Sciatic nerve (tissue), 2 donors: ENCODE data around the gene SLC13A3. TPM values are rescaled to one million over a fixed set of nuclear protein-coding genes. Genes with fewer than 3 reads are reported as not detected.

Experiments used
- ATAC-seq: fragments of 200-7000 bp; cut with Tn5 transposase; one replicate; pipeline ENCODE4 v1.9.1; 2020; ENCODE audit warnings: mild to moderate bottlenecking, moderate library complexity
- DNase-seq: peaks from one replicate; pipeline ENCODE4 v3.0.0-alpha.2; 2020; ENCODE audit warnings: low spot score
- intact Hi-C: fragments of 100-400 bp; cut with DNase I; formaldehyde crosslinking; loops from one replicate; pipeline ENCODE4 v1.14.2; 2022
- total RNA-seq: library from RNA; stranded (reverse); fragmentation: NEBNext Ultra II Directional; extraction: Animal tissue kit (Norgen Biotek cat#: 25700); gene quantifications from one replicate; pipeline ENCODE4 v1.2.1, GENCODE V29; 2021
- donor health status: DM: no; HTN: no; CAD: no.
- donor health status: DM: no; HTN: no; CAD: no.

SLC13A3 gene
- total RNA-seq, 1 donor from 2014 or later: 21.0 TPM

GRCh38 chr20:46665602-46666001, 14.3 kb upstream of the SLC13A3 start:
- ATAC-seq (no peak), DNase-seq (no peak)
- intact Hi-C loops: no loop called here

- intact Hi-C loops: no loop called here
- DNase-seq: no peak
- ATAC-seq: no peak
These were observed 12.3 kb upstream of the SLC13A3 start for GRCh38 chr20:46663531-46663930.

- intact Hi-C loops: no loop called here
- DNase-seq: no peak
- no peak for ATAC-seq
These were observed 10.4 kb upstream of the SLC13A3 start for GRCh38 chr20:46661659-46662058.

- DNase-seq (no peak), ATAC-seq (no peak)
- intact Hi-C loops: no loop called here
These were observed 9.2 kb upstream of the SLC13A3 start for GRCh38 chr20:46660487-46660886.

GRCh38 chr20:46657618-46658017, 6.4 kb upstream of the SLC13A3 start:
- intact Hi-C loops: no loop called here
- ATAC-seq (no peak), DNase-seq (no peak)

- ATAC-seq: no peak
- intact Hi-C loops: no loop called here
- no peak for DNase-seq
These were observed 5.9 kb upstream of the SLC13A3 start for GRCh38 chr20:46657137-46657536.

GRCh38 chr20:46652699-46653098, 1.4 kb upstream of the SLC13A3 start:
- ATAC-seq: no peak
- DNase-seq: no peak
- intact Hi-C loops: no loop called here

- ATAC-seq (no peak), DNase-seq (no peak)
- intact Hi-C loops: no loop called here
These were observed 626 bp downstream of the SLC13A3 start for GRCh38 chr20:46650575-46651090.

GRCh38 chr20:46649965-46650542, 1.2 kb downstream of the SLC13A3 start:
- DNase-seq: no peak
- intact Hi-C loops: no loop called here
- no peak for ATAC-seq

GRCh38 chr20:46649650-46649949, 1.7 kb downstream of the SLC13A3 start:
- ATAC-seq (no peak), DNase-seq (no peak)
- intact Hi-C loops: no loop called here

GRCh38 chr20:46648903-46649649, 2.2 kb downstream of the SLC13A3 start:
- intact Hi-C loops: no loop called here
- no peak for ATAC-seq

GRCh38 chr20:46647469-46647868, 3.8 kb downstream of the SLC13A3 start:
- intact Hi-C loops: no loop called here
- ATAC-seq: peak; percentile 56
- DNase-seq: no peak

More at GRCh38 chr20:46648903-46649649, 2.2 kb downstream of the SLC13A3 start:
- DNase-seq: no peak

- intact Hi-C loops: no loop called here
- DNase-seq: no peak
- ATAC-seq: no peak
These were observed 4.4 kb downstream of the SLC13A3 start for GRCh38 chr20:46646659-46647380.

- DNase-seq: no peak
- ATAC-seq: no peak
- intact Hi-C loops: no loop called here
These were observed 5.1 kb downstream of the SLC13A3 start for GRCh38 chr20:46646122-46646521.

GRCh38 chr20:46644733-46645132, 6.5 kb downstream of the SLC13A3 start:
- ATAC-seq (no peak), DNase-seq (no peak)
- intact Hi-C loops: no loop called here

GRCh38 chr20:46644160-46644559, 7.1 kb downstream of the SLC13A3 start:
- DNase-seq: no peak
- ATAC-seq: no peak
- intact Hi-C loops: no loop called here

GRCh38 chr20:46642969-46643343, 8.3 kb downstream of the SLC13A3 start:
- no peak for DNase-seq
- ATAC-seq: no peak
- intact Hi-C loops: no loop called here

GRCh38 chr20:46642265-46642968, 8.8 kb downstream of the SLC13A3 start:
- intact Hi-C loops: no loop called here
- ATAC-seq (no peak), DNase-seq (no peak)

- ATAC-seq (no peak), DNase-seq (no peak)
- intact Hi-C loops: no loop called here
These were observed 9.8 kb downstream of the SLC13A3 start for GRCh38 chr20:46641424-46641823.
